K562 (cell line): ENCODE data around the gene KTN1. TPM values are rescaled to one million over a fixed set of nuclear protein-coding genes. Genes with fewer than 3 reads are reported as not detected.
A peak's percentile ranks its signal among the peaks of the same experiment; 100 is the strongest.

Experiments used
- ATAC-seq: fragments of 200-7000 bp; cut with Tn5 transposase; 3 replicates; pipeline ENCODE4 v1.9.1; 2020; ENCODE audit warnings: moderate library complexity
- BruUV-seq: library from RNA; stranded (reverse); fragments of 400-500 nt; replicated peaks from 2 replicates; lab custom pipeline; 2021; lab: Mats Ljungman, UMichigan
- CTCF ChIA-PET: fragments of 300-600 bp; formaldehyde crosslinking; extraction: SDS; loops from one replicate; lab custom pipeline; 2021; ENCODE audit warnings: low intra/inter-chr PET ratio; lab: Yijun Ruan, JAX
- POLR2A ChIA-PET: fragments of 300-600, 350-650 bp; sonication (Branson Sonifier 250); formaldehyde crosslinking; extraction: SDS; loops from one replicate; lab custom pipeline; 2021; ENCODE audit warnings: antibody characterized with exemption, inconsistent platforms; lab: Yijun Ruan, JAX
- DNase-seq, 4 experiments: peaks; one replicate each; pipeline versions ENCODE4 v3.0.0 to v3.0.0-alpha.2; 2011 to 2018; ENCODE audit warnings: low spot score in 3 of 4, mixed read lengths in 3 of 4; ENCODE audit errors: extremely low read depth in 1 of 4
- FAIRE-seq: peaks from 2 replicates; lab custom pipeline; 2011; peaks lifted over from hg19 to GRCh38; lab: Jason Lieb, UNC
- H2AFZ ChIP-seq: 2 replicates; pipeline ENCODE4 v1.6.0; 2011; ENCODE audit warnings: low read depth, low read length, control low read depth, inconsistent platforms
- H3K27ac ChIP-seq: fragments of 200-600 bp; 3 replicates; pipeline ENCODE4 v1.8.0; 2011; ENCODE audit warnings: low read depth, mild to moderate bottlenecking, control low read depth, inconsistent platforms, low read length, moderate library complexity, mixed read lengths; ENCODE audit errors: extremely low read depth
- H3K27me3 ChIP-seq, 2 experiments: fragments of 300-600 bp in 1 of 2; 2 replicates in 1 of 2; 3 replicates in 1 of 2; pipeline versions ENCODE4 v1.6.0 to v1.8.0; 2011; ENCODE audit warnings: inconsistent platforms in 2 of 2, low read length in 2 of 2, mild to moderate bottlenecking in 1 of 2, mixed read lengths in 1 of 2, moderate library complexity in 1 of 2; ENCODE audit not compliant: control insufficient read depth in 2 of 2, insufficient read depth in 2 of 2
- H3K36me3 ChIP-seq: fragments of 300-600 bp; 3 replicates; pipeline ENCODE4 v1.8.0; 2011; ENCODE audit warnings: mild to moderate bottlenecking, low read length, inconsistent platforms; ENCODE audit not compliant: control insufficient read depth, insufficient read depth
- H3K4me1 ChIP-seq, 2 experiments: fragments of 200-600 bp in 1 of 2; replicated peaks in 1 of 2; 2 replicates in 1 of 2; 3 replicates in 1 of 2; pipeline versions ENCODE4 v1.5.1 to v1.8.0; 2011; ENCODE audit warnings: inconsistent platforms in 2 of 2, low read length in 2 of 2, mild to moderate bottlenecking in 1 of 2, mixed read lengths in 1 of 2, moderate library complexity in 1 of 2; ENCODE audit not compliant: control insufficient read depth in 2 of 2, insufficient read depth in 2 of 2
- H3K4me2 ChIP-seq: 2 replicates; pipeline ENCODE4 v1.6.1; 2011; ENCODE audit warnings: low read length, control low read depth, inconsistent platforms, mixed read lengths; ENCODE audit not compliant: insufficient read depth
- H3K4me3 ChIP-seq: fragments of 200-600 bp; sonication (generic), shearing (Covaris generic); 2 replicates; pipeline ENCODE4 v1.5.1; 2016; ENCODE audit warnings: control low read depth, inconsistent platforms
- H3K79me2 ChIP-seq: fragments of 200-600 bp; 3 replicates; pipeline ENCODE4 v1.8.0; 2011; ENCODE audit warnings: low read length, inconsistent platforms; ENCODE audit not compliant: control insufficient read depth, insufficient read depth
- H3K9ac ChIP-seq, 2 experiments: 2 replicates each; pipeline versions ENCODE4 v1.6.0 to v1.6.1; 2011; ENCODE audit warnings: low read depth in 2 of 2, low read length in 2 of 2, control low read depth in 1 of 2, inconsistent platforms in 1 of 2, mild to moderate bottlenecking in 1 of 2, mixed read lengths in 1 of 2; ENCODE audit not compliant: insufficient read depth in 1 of 2
- H3K9me1 ChIP-seq: one replicate; pipeline ENCODE4 v1.6.0; 2011; ENCODE audit warnings: inconsistent platforms, mild to moderate bottlenecking, low read length, moderate library complexity; ENCODE audit not compliant: control insufficient read depth, insufficient read depth
- H3K9me3 ChIP-seq: replicated peaks from 2 replicates; pipeline ENCODE4 v1.5.1; 2011; ENCODE audit warnings: low read depth, low read length, inconsistent platforms; ENCODE audit not compliant: control insufficient read depth, insufficient read depth
- H4K20me1 ChIP-seq: replicated peaks from 2 replicates; pipeline ENCODE4 v1.6.1; 2011; ENCODE audit warnings: low read length, inconsistent platforms, mixed read lengths; ENCODE audit not compliant: control insufficient read depth, insufficient read depth
- CBFA2T3 ChIP-seq: fragments of 450-650 bp; IDR thresholded peaks from 2 replicates; pipeline ENCODE4 v1.6.1; 2017
- FOSL1 ChIP-seq: fragments of 200-800 bp; sonication (Bioruptor generic); conservative IDR thresholded peaks from 2 replicates; pipeline ENCODE4 v1.6.1; 2016; ENCODE audit warnings: missing genetic modification characterization, missing compliant biosample characterization
- FOXJ3 ChIP-seq: sonication (generic); formaldehyde crosslinking; IDR thresholded peaks from 2 replicates; pipeline ENCODE4 v1.4.0; 2020; ENCODE audit warnings: mild to moderate bottlenecking, missing genetic modification reagents
- MEF2A ChIP-seq: IDR thresholded peaks from 2 replicates; pipeline ENCODE4 v1.6.1; 2011; ENCODE audit warnings: low read depth, mild to moderate bottlenecking, low read length, moderate library complexity; ENCODE audit not compliant: control insufficient read depth
- SOX6 ChIP-seq: fragments of 450-650 bp; IDR thresholded peaks from 2 replicates; pipeline ENCODE4 v1.6.1; 2014; ENCODE audit warnings: mild to moderate bottlenecking
- XRCC3 ChIP-seq: fragments of 450-650 bp; IDR thresholded peaks from 2 replicates; pipeline ENCODE4 v1.6.1; 2017; ENCODE audit warnings: mild to moderate bottlenecking, moderate library complexity
- ZNF717 ChIP-seq: fragments of 250-450 bp; sonication (Bioruptor Pico); IDR thresholded peaks from 2 replicates; pipeline ENCODE4 v1.5.0; 2021
- WGBS: fragments of 100-300 bp; shearing (Covaris generic); methylation state at CpG from one replicate; pipeline ENCODE4 v1.1.6; 2016; ENCODE audit warnings: low coverage, mixed read lengths; ENCODE audit not compliant: insufficient coverage; ENCODE audit errors: missing lambda C conversion rate; 5-methylcytosine and 5-hydroxymethylcytosine counted together
- in situ Hi-C: fragments of 300-500 bp; cut with MboI; formaldehyde crosslinking; loops from 4 replicates; pipeline ENCODE4 v1.15.0; 2018; ENCODE audit warnings: inconsistent platforms, mixed read lengths
- intact Hi-C: fragments of 100-400 bp; cut with micrococcal nuclease; formaldehyde crosslinking; loops from 2 replicates; pipeline ENCODE4 v1.14.2; 2022
- polyA plus RNA-seq, 8 experiments: library from polyadenylated mRNA; depleted of rRNA in 4 of 8; stranded (reverse) in 5 of 8; unstranded in 3 of 8; fragments of >200 nt; fragmentation: Nextera tagmentation in 2 of 8; fragmentation: Illumina TruSeq in 1 of 8; extraction: Ambion mirVana in 2 of 8; extraction: Trizol in 1 of 8; gene quantifications; 2 replicates each; pipeline versions ENCODE4 v1.2.1 to v1.2.3, GENCODE V29; 2011 to 2014; ENCODE audit warnings: inconsistent platforms in 1 of 8, missing spikeins in 1 of 8
- total RNA-seq, 7 experiments: library from RNA; depleted of rRNA in 6 of 7; stranded (reverse); fragments of >200 nt in 6 of 7; fragmentation: Illumina TruSeq in 2 of 7; extraction: Trizol in 2 of 7; gene quantifications; 2 replicates each; pipeline versions ENCODE4 v1.2.1 to v1.2.3, GENCODE V29; 2011 to 2021; ENCODE audit warnings: low replicate concordance in 1 of 7

KTN1 gene
- total and polyA plus RNA-seq, 9 of the 15 experiments (the other 6 are each of a cell fraction or from before 2014, with no cell fraction given): 34.8 to 120 (median 63.6) TPM

DNA sequence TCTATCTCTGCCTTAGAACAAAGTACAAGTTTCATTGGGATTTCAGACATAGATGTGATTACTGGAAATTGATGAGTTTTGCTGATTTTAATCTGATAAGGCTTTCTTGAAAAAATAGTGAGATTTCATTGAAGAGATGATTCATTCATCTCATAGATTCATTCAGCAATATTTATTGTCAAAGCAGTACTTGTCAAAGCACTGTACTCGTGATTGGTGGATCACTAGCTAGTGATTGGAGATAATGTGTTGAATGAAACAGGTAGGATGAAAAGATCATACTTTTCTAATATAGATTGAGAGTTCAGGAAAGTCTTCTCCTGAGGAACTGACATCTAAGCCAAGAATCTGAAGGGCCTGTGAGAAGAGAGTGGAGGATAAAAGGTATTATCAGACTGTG, 71.0 kb downstream of the KTN1 start (continued):
- no peak for TF ChIP-seq ZNF717

DNA sequence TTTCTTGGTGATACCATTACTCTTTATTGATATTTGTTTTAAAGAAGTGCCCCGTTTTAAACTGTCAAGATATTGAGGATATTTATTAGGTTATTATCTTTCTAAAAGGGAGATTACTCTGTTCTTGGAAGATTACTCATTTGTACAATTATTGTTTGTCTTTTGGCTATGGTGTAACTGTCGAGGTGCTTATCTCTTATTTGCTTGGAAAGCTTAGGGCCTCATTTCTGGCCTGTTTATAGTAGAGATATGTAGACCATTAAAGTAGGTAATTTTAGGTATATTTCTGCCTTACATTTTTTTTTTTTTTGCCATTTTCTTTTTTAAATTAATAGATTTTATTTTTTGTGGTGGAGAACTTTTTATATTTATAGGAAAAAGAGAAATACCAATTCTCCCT, 74.2 kb downstream of the KTN1 start:
- Histone ChIP-seq H3K4me1 (no peaks in the 10 kb centered on the region; a peak in 1 of 5 replicates), H3K4me3 (no peak overlapping the region), H3K4me2 (no peak overlapping the region), H3K9ac (no peak overlapping the region), H3K9me1 (no peaks in the 10 kb centered on the region), H2AFZ (no peak overlapping the region), H3K27me3 (no peaks in the 10 kb centered on the region), H3K79me2 (no peaks in the 10 kb centered on the region), H3K9me3 (no peaks in the 10 kb centered on the region), H3K27ac (no peak overlapping the region), H4K20me1 (no peaks in the 10 kb centered on the region), H3K36me3 (peaks cover 60% of the 10 kb centered on the region)
- CTCF ChIA-PET: no interaction called here
- in situ Hi-C loops (no loop called here), intact Hi-C loops (no loop called here)
- WGBS: 0% methylated on average over 2 of the region's 2 CpGs
- POLR2A ChIA-PET: no interaction called here
- no peak for FAIRE-seq
- peak in 1 of 4 experiments; percentile 1 for DNase-seq
- ATAC-seq: no peak
- TF ChIP-seq FOSL1: 0 out of 2 replicates have a peak, but pooled peaks have one; percentile 18
- 0 out of 2 replicates have a peak, but pooled peaks have one; percentile 15 for TF ChIP-seq SOX6
- TF ChIP-seq XRCC3: no peak
- no TSS peak for BruUV-seq

DNA sequence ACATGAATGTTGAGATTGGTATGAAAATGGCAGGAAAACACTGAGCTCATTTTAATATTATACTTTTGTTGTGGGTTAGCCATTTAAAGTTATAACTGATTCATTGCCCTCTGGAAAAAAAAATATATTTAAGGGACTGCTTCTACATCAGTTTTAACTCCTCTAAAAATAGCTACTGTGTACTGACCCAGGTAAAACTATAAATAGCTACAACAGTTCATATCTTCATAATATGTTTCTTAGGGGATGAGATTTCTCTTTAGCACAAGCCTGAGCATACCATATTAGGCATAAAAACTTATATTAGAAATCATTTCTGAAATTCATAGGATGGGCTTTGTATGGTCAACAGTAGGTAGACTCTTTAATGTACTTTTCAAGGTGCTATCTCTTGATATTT, 81.0 kb downstream of the KTN1 start:
- Histone ChIP-seq H3K4me1 (no peaks in the 10 kb centered on the region), H3K4me2 (no peak overlapping the region), H3K79me2 (no peaks in the 10 kb centered on the region), H3K27ac (no peak overlapping the region), H4K20me1 (no peaks in the 10 kb centered on the region), H3K27me3 (no peaks in the 10 kb centered on the region), H2AFZ (no peak overlapping the region), H3K9me1 (no peaks in the 10 kb centered on the region), H3K9me3 (no peaks in the 10 kb centered on the region), H3K4me3 (no peak overlapping the region), H3K36me3 (peaks cover 36% of the 10 kb centered on the region; the same call in 2 of the 3 replicates), H3K9ac (no peak overlapping the region)
- DNase-seq: no peak
- no peak for ATAC-seq
- FAIRE-seq: no peak
- BruUV-seq: no TSS peak
- in situ Hi-C loops: no loop called here
- ChIA-PET CTCF (no interaction called here), POLR2A (no interaction called here)
- TF ChIP-seq FOXJ3 (CRISPR knock-in tag) (no peak), CBFA2T3 (no peak), MEF2A (no peak)
- intact Hi-C loops: no loop called here
